HAP-1 (cell line): ENCODE results near the gene B4GALT6.

ENCODE experiments used
- DNase-seq, 2 experiments: peaks; one replicate each; pipeline ENCODE4 v3.0.0-alpha.2; 2016 to 2020; ENCODE audit warnings: low spot score in 2 of 2
- H3K27me3 ChIP-seq: fragments of 250-450 bp; sonication (Bioruptor Pico); 2 replicates; pipeline ENCODE4 v1.5.1; 2020; ENCODE audit warnings: low read depth, mild to moderate bottlenecking, moderate library complexity
- H3K36me3 ChIP-seq: fragments of 250-450 bp; sonication (Bioruptor Pico); replicated peaks from 2 replicates; pipeline ENCODE4 v1.5.1; 2020; ENCODE audit warnings: mild to moderate bottlenecking
- H3K4me1 ChIP-seq: fragments of 250-450 bp; sonication (Bioruptor Pico); 2 replicates; pipeline ENCODE4 v1.5.1; 2020; ENCODE audit warnings: mild to moderate bottlenecking
- H3K4me3 ChIP-seq: fragments of 250-450 bp; sonication (Bioruptor Pico); 2 replicates; pipeline ENCODE4 v1.5.1; 2020; ENCODE audit warnings: mild to moderate bottlenecking, moderate library complexity
- H3K9me3 ChIP-seq: fragments of 250-450 bp; sonication (Bioruptor Pico); 2 replicates; pipeline ENCODE4 v1.5.1; 2020; ENCODE audit warnings: mild to moderate bottlenecking, moderate library complexity
- in situ Hi-C: fragments of 300-500 bp; cut with MboI; formaldehyde crosslinking; loops from 3 replicates; pipeline ENCODE4 v1.14.3; 2020; ENCODE audit warnings: low sequenced_read_pairs, inconsistent platforms, mixed read lengths

Gene B4GALT6

GRCh38 chr18:31683106-31683505 lies 1.3 kb downstream of the B4GALT6 start:
- Histone ChIP-seq H3K36me3 (no peaks in the 10 kb centered on the region), H3K4me1 (peaks cover 23% of the 10 kb centered on the region), H3K4me3 (peak overlapping the region; percentile 60), H3K9me3 (no peaks in the 10 kb centered on the region), H3K27me3 (no peaks in the 10 kb centered on the region)
- DNase-seq: no peak
- in situ Hi-C loops: no loop called here

GRCh38 chr18:31680831-31681568 lies 3.4 kb downstream of the B4GALT6 start:
- Histone ChIP-seq H3K9me3 (no peaks in the 10 kb centered on the region), H3K36me3 (no peaks in the 10 kb centered on the region), H3K4me3 (no peak overlapping the region), H3K4me1 (peaks cover 32% of the 10 kb centered on the region), H3K27me3 (no peaks in the 10 kb centered on the region)
- DNase-seq: peak in 1 of 2 experiments; percentile 46
- in situ Hi-C loops: no loop called here

- no peaks in the 10 kb centered on the region for H3K9me3 ChIP-seq
- no peak overlapping the region for H3K4me3 ChIP-seq
- peaks cover 28% of the 10 kb centered on the region for H3K4me1 ChIP-seq
- DNase-seq: no peak
- in situ Hi-C loops: no loop called here
- H3K36me3 ChIP-seq: no peaks in the 10 kb centered on the region
- no peaks in the 10 kb centered on the region for H3K27me3 ChIP-seq
Observed at GRCh38 chr18:31680433-31680811, 4.0 kb downstream of the B4GALT6 start.

- Histone ChIP-seq H3K9me3 (no peaks in the 10 kb centered on the region), H3K36me3 (no peaks in the 10 kb centered on the region), H3K27me3 (no peaks in the 10 kb centered on the region), H3K4me1 (peaks cover 28% of the 10 kb centered on the region), H3K4me3 (no peak overlapping the region)
- in situ Hi-C loops: no loop called here
- DNase-seq: no peak
Observed at GRCh38 chr18:31679791-31680432, 4.5 kb downstream of the B4GALT6 start.

GRCh38 chr18:31679133-31679742 lies 5.1 kb downstream of the B4GALT6 start:
- in situ Hi-C loops: no loop called here
- no peaks in the 10 kb centered on the region for H3K27me3 ChIP-seq
- no peaks in the 10 kb centered on the region for H3K9me3 ChIP-seq
- no peaks in the 10 kb centered on the region for H3K36me3 ChIP-seq
- H3K4me1 ChIP-seq: peaks cover 28% of the 10 kb centered on the region
- no peak overlapping the region for H3K4me3 ChIP-seq
- no peak for DNase-seq

GRCh38 chr18:31678425-31678824 lies 6.0 kb downstream of the B4GALT6 start:
- no peaks in the 10 kb centered on the region for H3K36me3 ChIP-seq
- H3K4me3 ChIP-seq: no peak overlapping the region
- no peaks in the 10 kb centered on the region for H3K9me3 ChIP-seq
- peaks cover 28% of the 10 kb centered on the region for H3K4me1 ChIP-seq
- DNase-seq: no peak
- H3K27me3 ChIP-seq: no peaks in the 10 kb centered on the region
- in situ Hi-C loops: no loop called here

- no peak for DNase-seq
- H3K27me3 ChIP-seq: no peaks in the 10 kb centered on the region
- in situ Hi-C loops: no loop called here
- peaks cover 27% of the 10 kb centered on the region for H3K4me1 ChIP-seq
- no peaks in the 10 kb centered on the region for H3K9me3 ChIP-seq
- no peaks in the 10 kb centered on the region for H3K36me3 ChIP-seq
- H3K4me3 ChIP-seq: no peak overlapping the region
Observed at GRCh38 chr18:31677592-31677991, 6.8 kb downstream of the B4GALT6 start.

- no peak overlapping the region for H3K4me3 ChIP-seq
- in situ Hi-C loops: no loop called here
- no peaks in the 10 kb centered on the region for H3K36me3 ChIP-seq
- H3K4me1 ChIP-seq: peaks cover 35% of the 10 kb centered on the region
- H3K9me3 ChIP-seq: no peaks in the 10 kb centered on the region
- no peaks in the 10 kb centered on the region for H3K27me3 ChIP-seq
- DNase-seq: no peak
Observed at GRCh38 chr18:31675404-31675803, 9.0 kb downstream of the B4GALT6 start.

GRCh38 chr18:31672628-31673135 lies 11.7 kb downstream of the B4GALT6 start:
- Histone ChIP-seq H3K4me1 (peaks cover 37% of the 10 kb centered on the region), H3K9me3 (no peaks in the 10 kb centered on the region), H3K36me3 (no peaks in the 10 kb centered on the region), H3K27me3 (no peaks in the 10 kb centered on the region), H3K4me3 (no peak overlapping the region)
- DNase-seq: no peak
- in situ Hi-C loops: no loop called here

GRCh38 chr18:31671951-31672350 lies 12.4 kb downstream of the B4GALT6 start:
- no peak overlapping the region for H3K4me3 ChIP-seq
- H3K4me1 ChIP-seq: peaks cover 30% of the 10 kb centered on the region
- H3K9me3 ChIP-seq: no peaks in the 10 kb centered on the region
- no peaks in the 10 kb centered on the region for H3K27me3 ChIP-seq
- H3K36me3 ChIP-seq: no peaks in the 10 kb centered on the region
- no peak for DNase-seq
- in situ Hi-C loops: no loop called here

GRCh38 chr18:31669541-31669940 lies 14.8 kb downstream of the B4GALT6 start:
- in situ Hi-C loops: no loop called here
- Histone ChIP-seq H3K4me1 (peaks cover 29% of the 10 kb centered on the region), H3K36me3 (no peaks in the 10 kb centered on the region), H3K4me3 (no peak overlapping the region), H3K9me3 (no peaks in the 10 kb centered on the region), H3K27me3 (no peaks in the 10 kb centered on the region)
- no peak for DNase-seq

- H3K36me3 ChIP-seq: no peaks in the 10 kb centered on the region
- no peaks in the 10 kb centered on the region for H3K27me3 ChIP-seq
- no peak for DNase-seq
- peaks cover 21% of the 10 kb centered on the region for H3K4me1 ChIP-seq
- H3K9me3 ChIP-seq: no peaks in the 10 kb centered on the region
- in situ Hi-C loops: no loop called here
- H3K4me3 ChIP-seq: no peak overlapping the region
Observed at GRCh38 chr18:31667185-31667584, 17.2 kb downstream of the B4GALT6 start.

GRCh38 chr18:31666055-31666454 lies 18.3 kb downstream of the B4GALT6 start:
- no peaks in the 10 kb centered on the region for H3K36me3 ChIP-seq
- no peaks in the 10 kb centered on the region for H3K27me3 ChIP-seq
- no peak for DNase-seq
- H3K4me1 ChIP-seq: peaks cover 12% of the 10 kb centered on the region
- in situ Hi-C loops: no loop called here
- no peaks in the 10 kb centered on the region for H3K9me3 ChIP-seq
- H3K4me3 ChIP-seq: no peak overlapping the region

- Histone ChIP-seq H3K36me3 (no peaks in the 10 kb centered on the region), H3K4me1 (peaks cover 1% of the 10 kb centered on the region), H3K27me3 (no peaks in the 10 kb centered on the region), H3K4me3 (no peak overlapping the region), H3K9me3 (0 out of 2 replicates have a peak, but pooled peaks cover 3% of the 10 kb centered on the region)
- DNase-seq: no peak
- in situ Hi-C loops: no loop called here
Observed at GRCh38 chr18:31664101-31664500, 20.3 kb downstream of the B4GALT6 start.
